Measurements from ENCODE around the gene ELFN1.

Gene ELFN1

DNA sequence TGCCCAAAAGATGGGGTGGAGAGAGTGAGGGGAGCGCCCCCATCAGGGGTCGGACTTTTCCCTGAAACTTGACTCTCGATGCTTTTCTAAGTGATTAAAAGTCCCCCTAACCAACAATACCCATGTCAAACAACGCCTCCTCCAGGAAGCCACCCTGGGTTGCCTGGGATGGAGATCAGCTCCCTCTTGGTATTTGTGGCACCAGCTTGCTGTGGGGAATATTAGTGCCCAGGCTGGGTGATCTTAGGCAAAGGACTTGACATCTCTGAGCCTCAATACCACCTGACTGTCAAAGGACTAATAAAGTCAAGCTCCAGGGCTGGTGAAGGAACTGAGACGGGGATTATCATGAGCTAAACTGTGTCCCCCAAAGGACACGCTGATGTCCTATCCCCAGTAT lies 18.2 kb upstream of the ELFN1 start:
- no peak for DNase-seq (ENCODE audit: low spot score)
- TF ChIP-seq, protein P1, sequence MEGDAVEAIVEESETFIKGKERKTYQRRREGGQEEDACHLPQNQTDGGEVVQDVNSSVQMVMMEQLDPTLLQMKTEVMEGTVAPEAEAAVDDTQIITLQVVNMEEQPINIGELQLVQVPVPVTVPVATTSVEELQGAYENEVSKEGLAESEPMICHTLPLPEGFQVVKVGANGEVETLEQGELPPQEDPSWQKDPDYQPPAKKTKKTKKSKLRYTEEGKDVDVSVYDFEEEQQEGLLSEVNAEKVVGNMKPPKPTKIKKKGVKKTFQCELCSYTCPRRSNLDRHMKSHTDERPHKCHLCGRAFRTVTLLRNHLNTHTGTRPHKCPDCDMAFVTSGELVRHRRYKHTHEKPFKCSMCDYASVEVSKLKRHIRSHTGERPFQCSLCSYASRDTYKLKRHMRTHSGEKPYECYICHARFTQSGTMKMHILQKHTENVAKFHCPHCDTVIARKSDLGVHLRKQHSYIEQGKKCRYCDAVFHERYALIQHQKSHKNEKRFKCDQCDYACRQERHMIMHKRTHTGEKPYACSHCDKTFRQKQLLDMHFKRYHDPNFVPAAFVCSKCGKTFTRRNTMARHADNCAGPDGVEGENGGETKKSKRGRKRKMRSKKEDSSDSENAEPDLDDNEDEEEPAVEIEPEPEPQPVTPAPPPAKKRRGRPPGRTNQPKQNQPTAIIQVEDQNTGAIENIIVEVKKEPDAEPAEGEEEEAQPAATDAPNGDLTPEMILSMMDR (IDR thresholded peaks at IDR 0.05; ENCODE audit: borderline replicate concordance, control extremely low read depth, extremely low read depth, insufficient read depth, missing control alignments) = no peak
- in situ Hi-C loops (cut with MboI; ENCODE audit: low sequenced_read_pairs, unreplicated experiment) = no loop called here

DNA sequence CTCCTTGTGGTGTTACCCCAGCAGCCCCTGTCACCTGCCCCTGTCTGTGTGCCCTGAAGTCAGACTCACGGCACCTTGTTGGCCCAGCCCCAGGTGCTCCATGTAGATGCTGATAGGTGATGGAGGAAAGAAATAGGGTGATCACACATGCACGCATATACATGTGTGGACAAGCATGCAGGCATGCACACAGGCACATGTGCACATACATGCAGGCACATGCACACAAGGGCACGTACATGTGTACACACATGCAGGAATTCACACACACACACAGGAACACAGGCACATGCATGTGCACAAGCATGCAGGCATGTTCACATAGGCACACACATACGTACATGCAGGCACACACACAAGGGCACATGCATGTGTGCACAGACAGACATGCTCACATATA lies 16.6 kb upstream of the ELFN1 start:
- no peak for DNase-seq (ENCODE audit: low spot score)
- TF ChIP-seq, protein P1 (IDR thresholded peaks at IDR 0.05; ENCODE audit: borderline replicate concordance, control extremely low read depth, extremely low read depth, insufficient read depth, missing control alignments) = no peak
- in situ Hi-C loops (cut with MboI; ENCODE audit: low sequenced_read_pairs, unreplicated experiment) = no loop called here

DNA sequence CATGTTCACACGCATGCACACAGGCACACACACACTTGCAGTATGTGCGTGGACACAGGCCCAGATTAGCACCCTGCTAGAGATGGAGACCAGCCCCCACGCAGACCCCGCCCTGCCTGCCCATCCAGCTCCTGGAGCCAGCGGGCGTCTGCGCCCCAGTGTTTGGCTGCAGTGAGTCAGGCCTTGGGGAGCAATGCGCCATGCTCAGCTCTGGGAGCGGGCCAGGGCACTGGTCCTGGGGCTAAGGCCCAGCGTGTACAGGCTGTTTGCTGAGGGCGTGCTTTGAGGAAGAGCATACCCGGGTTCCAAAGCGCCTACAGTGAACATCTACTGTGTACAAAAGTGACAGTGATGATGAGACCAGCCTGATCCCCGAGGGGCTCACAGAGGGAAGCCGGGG lies 16.0 kb upstream of the ELFN1 start:
- DNase-seq (ENCODE audit: low spot score) = no peak
- in situ Hi-C loops (cut with MboI; ENCODE audit: low sequenced_read_pairs, unreplicated experiment) = no loop called here
- TF ChIP-seq, protein P1 (IDR thresholded peaks at IDR 0.05; ENCODE audit: borderline replicate concordance, control extremely low read depth, extremely low read depth, insufficient read depth, missing control alignments) = no peak

DNA sequence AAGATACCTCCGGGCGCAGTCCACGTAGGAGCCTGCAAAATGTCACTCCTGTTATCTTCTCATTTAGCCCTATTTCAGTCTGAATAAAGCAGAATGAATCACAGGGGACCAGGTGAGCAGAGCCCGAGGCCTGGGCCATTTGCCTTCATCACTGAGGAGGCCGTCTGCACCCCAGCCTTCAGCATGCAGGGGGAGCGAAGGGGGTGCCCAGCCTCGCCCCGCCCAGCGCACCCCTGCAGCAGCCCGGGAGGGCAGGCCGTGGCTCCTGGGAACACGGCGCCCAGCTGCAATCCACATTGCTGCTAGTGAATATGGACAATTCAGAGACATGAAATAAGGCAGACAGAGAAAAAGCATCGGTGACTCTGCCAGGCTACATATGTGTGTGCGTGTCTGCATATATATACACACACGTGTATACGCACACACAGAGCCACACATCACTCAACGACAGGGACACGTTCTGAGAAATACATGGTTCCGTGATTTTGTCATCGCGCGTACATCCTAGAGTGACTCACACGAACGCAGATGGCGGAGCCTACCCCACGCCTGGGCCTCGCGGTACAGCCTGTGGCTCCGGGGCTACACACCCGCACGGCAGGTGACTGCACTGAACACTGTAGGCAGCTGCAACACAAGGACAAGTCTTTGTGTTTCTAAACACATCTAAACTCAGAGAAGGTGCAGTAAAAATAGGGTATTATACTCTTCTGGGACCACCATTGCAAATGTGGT lies 15.2 kb upstream of the ELFN1 start:
- DNase-seq (ENCODE audit: low spot score) = no peak
- in situ Hi-C loops (cut with MboI; ENCODE audit: low sequenced_read_pairs, unreplicated experiment) = no loop called here
- TF ChIP-seq, protein P1 (IDR thresholded peaks at IDR 0.05; ENCODE audit: borderline replicate concordance, control extremely low read depth, extremely low read depth, insufficient read depth, missing control alignments) = no peak

DNA sequence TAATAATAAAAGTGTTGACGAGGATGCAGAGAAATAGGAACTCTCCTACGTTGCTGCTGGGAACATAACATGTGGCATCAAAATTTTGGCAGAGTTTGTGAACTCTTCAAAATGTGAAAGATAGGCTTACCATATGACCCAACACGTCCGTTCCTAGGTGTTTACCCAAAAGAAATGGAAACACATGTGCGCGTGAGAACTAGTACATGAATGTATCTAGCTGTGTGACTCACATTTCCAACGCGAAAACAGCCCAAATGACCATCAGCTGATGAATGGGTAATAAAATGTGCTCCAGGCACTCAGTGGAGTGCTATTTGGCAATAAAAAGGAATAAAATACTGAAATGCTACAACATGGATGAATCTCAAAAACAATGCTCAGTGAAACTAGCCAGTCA lies 10.4 kb upstream of the ELFN1 start:
- in situ Hi-C loops (cut with MboI; ENCODE audit: low sequenced_read_pairs, unreplicated experiment) = no loop called here
- DNase-seq (ENCODE audit: low spot score) = no peak
- TF ChIP-seq, protein P1 (IDR thresholded peaks at IDR 0.05; ENCODE audit: borderline replicate concordance, control extremely low read depth, extremely low read depth, insufficient read depth, missing control alignments) = no peak

DNA sequence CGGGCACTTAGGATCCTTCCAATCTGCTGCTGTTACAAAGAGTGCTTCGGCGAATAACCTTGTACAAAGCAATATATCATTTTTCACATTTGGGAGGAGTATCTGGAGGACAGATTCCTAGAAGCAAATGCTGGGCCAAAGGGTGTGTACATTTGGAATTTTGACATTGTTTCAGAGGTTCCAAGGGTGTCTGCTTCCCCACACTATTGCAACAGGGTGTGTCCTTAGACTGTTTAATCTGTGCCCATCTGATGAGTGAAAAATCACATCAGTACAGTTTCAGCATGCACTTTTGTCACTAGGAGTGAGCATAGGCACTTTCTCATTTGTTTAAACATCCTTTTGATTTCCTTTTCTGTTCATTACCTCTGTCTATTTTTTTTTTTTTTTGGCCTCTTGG lies 8.6 kb upstream of the ELFN1 start:
- no peak for DNase-seq (ENCODE audit: low spot score)
- TF ChIP-seq, protein P1 (IDR thresholded peaks at IDR 0.05; ENCODE audit: borderline replicate concordance, control extremely low read depth, extremely low read depth, insufficient read depth, missing control alignments) = no peak
- in situ Hi-C loops (cut with MboI; ENCODE audit: low sequenced_read_pairs, unreplicated experiment) = no loop called here

All from GM13976 (cell line).